Measurements from ENCODE around the gene CPA2.

DNA sequence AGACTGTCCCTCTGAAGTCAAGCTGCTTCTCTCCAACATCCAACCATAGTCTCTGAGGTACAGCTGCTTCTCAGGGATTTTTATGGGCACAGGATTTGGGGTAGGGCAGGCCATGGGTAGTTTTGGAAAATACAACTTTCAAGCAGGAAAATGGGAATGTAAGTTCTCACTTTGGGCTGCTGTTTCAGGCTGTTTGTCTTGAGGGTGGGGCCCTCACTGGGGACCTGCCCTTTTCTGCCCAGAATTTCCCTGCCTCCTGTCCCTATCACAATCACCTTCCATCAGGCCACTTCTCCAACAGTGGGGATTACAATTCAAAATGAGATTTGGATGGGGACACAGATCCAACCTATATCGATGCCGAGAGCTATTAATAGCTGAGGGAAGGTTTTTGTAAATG is 34.5 kb upstream of the CPA2 start:
- TF ChIP-seq, protein P1, sequence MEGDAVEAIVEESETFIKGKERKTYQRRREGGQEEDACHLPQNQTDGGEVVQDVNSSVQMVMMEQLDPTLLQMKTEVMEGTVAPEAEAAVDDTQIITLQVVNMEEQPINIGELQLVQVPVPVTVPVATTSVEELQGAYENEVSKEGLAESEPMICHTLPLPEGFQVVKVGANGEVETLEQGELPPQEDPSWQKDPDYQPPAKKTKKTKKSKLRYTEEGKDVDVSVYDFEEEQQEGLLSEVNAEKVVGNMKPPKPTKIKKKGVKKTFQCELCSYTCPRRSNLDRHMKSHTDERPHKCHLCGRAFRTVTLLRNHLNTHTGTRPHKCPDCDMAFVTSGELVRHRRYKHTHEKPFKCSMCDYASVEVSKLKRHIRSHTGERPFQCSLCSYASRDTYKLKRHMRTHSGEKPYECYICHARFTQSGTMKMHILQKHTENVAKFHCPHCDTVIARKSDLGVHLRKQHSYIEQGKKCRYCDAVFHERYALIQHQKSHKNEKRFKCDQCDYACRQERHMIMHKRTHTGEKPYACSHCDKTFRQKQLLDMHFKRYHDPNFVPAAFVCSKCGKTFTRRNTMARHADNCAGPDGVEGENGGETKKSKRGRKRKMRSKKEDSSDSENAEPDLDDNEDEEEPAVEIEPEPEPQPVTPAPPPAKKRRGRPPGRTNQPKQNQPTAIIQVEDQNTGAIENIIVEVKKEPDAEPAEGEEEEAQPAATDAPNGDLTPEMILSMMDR (IDR thresholded peaks at IDR 0.05): no peak
- TF ChIP-seq POLR2A (IDR thresholded peaks at IDR 0.05): no peak
